ENCODE data around the gene ABCC1.
"Not testable (repeated sequence)": the region's sequence is repeated elsewhere in the genome, so short reads cannot be mapped to it uniquely, and the experiment has no call there.

The ABCC1 gene

DNA sequence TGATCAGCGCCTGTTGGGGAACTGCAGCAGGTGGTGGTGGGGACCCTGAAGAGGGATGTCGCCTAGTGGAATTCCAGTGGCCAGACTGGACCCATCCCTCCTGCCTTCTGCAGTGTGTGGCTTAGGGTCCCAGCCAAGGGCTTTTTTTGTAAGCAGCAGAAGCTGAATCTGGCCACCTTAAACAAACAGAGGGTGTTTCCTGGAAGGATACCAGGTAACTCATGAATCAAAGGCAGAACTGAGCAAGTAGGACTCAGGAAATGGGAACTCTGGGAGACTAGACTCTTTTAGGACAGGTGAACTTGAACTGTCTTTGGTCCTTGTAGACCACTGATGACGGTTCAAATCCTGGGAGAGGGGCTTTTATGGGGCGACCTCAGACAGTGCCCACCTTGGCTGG is 149.9 kb downstream of the ABCC1 start:
- no peak for DNase-seq (ENCODE audit: low read depth, low spot score)
- TF ChIP-seq, protein P1, sequence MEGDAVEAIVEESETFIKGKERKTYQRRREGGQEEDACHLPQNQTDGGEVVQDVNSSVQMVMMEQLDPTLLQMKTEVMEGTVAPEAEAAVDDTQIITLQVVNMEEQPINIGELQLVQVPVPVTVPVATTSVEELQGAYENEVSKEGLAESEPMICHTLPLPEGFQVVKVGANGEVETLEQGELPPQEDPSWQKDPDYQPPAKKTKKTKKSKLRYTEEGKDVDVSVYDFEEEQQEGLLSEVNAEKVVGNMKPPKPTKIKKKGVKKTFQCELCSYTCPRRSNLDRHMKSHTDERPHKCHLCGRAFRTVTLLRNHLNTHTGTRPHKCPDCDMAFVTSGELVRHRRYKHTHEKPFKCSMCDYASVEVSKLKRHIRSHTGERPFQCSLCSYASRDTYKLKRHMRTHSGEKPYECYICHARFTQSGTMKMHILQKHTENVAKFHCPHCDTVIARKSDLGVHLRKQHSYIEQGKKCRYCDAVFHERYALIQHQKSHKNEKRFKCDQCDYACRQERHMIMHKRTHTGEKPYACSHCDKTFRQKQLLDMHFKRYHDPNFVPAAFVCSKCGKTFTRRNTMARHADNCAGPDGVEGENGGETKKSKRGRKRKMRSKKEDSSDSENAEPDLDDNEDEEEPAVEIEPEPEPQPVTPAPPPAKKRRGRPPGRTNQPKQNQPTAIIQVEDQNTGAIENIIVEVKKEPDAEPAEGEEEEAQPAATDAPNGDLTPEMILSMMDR (IDR thresholded peaks at IDR 0.05; ENCODE audit: insufficient read depth, low read length, missing control alignments): no peak
- CTCF ChIA-PET: no interaction called here
- H3K4me3 ChIP-seq (ENCODE audit: low read depth, low read length): no peak overlapping the region
- POLR2A ChIA-PET: no interaction called here

- ChIA-PET POLR2A (no interaction called here), CTCF (interaction anchor here (1.0 to 1.8 kb wide), 2 partner anchors 134 to 226 kb away, joined by 3 to 6 read pairs; no protein-coding TSS in a partner anchor)
- DNase-seq (ENCODE audit: low read depth, low spot score): no peak
- TF ChIP-seq, protein P1 (IDR thresholded peaks at IDR 0.05; ENCODE audit: insufficient read depth, low read length, missing control alignments): no peak
- H3K4me3 ChIP-seq (ENCODE audit: low read depth, low read length): no peak overlapping the region
Observed at GRCh38 chr16:16100631-16101030, 151.2 kb downstream of the ABCC1 start.

- CTCF ChIA-PET: interaction anchor here (1.8 kb wide), 1 partner anchor 227 kb away, joined by 6 read pairs; no protein-coding TSS in a partner anchor
- TF ChIP-seq, protein P1 (IDR thresholded peaks at IDR 0.05; ENCODE audit: insufficient read depth, low read length, missing control alignments): no peak
- POLR2A ChIA-PET: no interaction called here
- no peak for DNase-seq (ENCODE audit: low read depth, low spot score)
- no peak overlapping the region for H3K4me3 ChIP-seq (ENCODE audit: low read depth, low read length)
Observed at GRCh38 chr16:16101585-16101984, 152.2 kb downstream of the ABCC1 start.

GRCh38 chr16:16102738-16103137 is 153.3 kb downstream of the ABCC1 start:
- TF ChIP-seq, protein P1 (IDR thresholded peaks at IDR 0.05; ENCODE audit: insufficient read depth, low read length, missing control alignments): no peak
- ChIA-PET POLR2A (no interaction called here), CTCF (interaction anchor here (1.8 kb wide), 1 partner anchor 228 kb away, joined by 6 read pairs; no protein-coding TSS in a partner anchor)
- no peak for DNase-seq (ENCODE audit: low read depth, low spot score)
- H3K4me3 ChIP-seq (ENCODE audit: low read depth, low read length): no peak overlapping the region

- DNase-seq (ENCODE audit: low read depth, low spot score); H3K4me3 ChIP-seq (ENCODE audit: low read depth, low read length); POLR2A ChIA-PET: not testable (repeated sequence)
- CTCF ChIA-PET: interaction anchor here (0.7 to 1.1 kb wide), 2 partner anchors 16 to 23 kb away, joined by 3 read pairs; no protein-coding TSS in a partner anchor
Observed at GRCh38 chr16:16104132-16104803, 154.9 kb downstream of the ABCC1 start.

DNA sequence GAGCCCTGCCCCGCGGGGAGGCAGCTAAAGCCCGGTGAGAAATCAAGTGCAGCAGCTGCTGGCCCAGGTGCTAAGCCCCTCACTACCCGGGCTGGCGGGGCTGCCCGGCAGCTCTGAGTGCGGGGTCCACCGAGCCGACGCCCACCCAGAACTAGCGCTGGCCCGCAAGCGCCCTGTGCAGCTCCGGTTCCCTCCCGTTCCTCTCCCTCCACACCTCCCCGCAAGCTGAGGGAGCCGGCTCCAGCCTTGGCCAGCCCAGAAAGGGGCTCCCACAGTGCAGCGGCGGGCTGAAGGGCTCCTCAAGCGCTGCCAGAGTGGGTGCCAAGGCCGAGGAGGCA is 155.4 kb downstream of the ABCC1 start:
- H3K4me3 ChIP-seq (ENCODE audit: low read depth, low read length); POLR2A ChIA-PET; DNase-seq (ENCODE audit: low read depth, low spot score): not testable (repeated sequence)
- CTCF ChIA-PET: interaction anchor here (1.5 kb wide), 1 partner anchor 8 kb away, joined by 5 read pairs; no protein-coding TSS in a partner anchor

DNA sequence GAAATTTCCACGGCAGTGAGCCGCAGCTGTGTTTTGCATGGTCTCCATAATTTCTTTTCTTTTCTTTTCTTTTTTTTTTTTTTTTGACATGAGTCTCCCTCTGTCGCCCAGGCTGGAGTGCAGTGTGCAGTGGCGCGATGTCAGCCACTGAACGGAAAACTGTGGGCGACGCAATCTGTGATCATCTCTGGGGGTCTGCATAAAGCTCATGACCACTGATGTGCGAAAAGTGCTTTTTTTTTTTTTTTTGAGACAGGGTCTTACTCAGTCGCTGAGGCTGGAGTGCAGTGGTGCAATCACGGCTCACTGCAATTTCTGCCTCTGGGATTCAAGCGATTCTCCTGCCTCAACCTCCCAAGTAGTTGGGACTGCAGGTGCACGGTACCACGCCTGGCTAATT is 156.2 kb downstream of the ABCC1 start:
- TF ChIP-seq, protein P1 (IDR thresholded peaks at IDR 0.05; ENCODE audit: insufficient read depth, low read length, missing control alignments): no peak
- ChIA-PET CTCF (interaction anchor here (1.5 kb wide), 1 partner anchor 9 kb away, joined by 5 read pairs; no protein-coding TSS in a partner anchor), POLR2A (interaction anchor here (0.6 kb wide), 1 partner anchor 107 kb away, joined by 3 read pairs; no protein-coding TSS in a partner anchor)
- no peak for DNase-seq (ENCODE audit: low read depth, low spot score)
- H3K4me3 ChIP-seq (ENCODE audit: low read depth, low read length): no peak overlapping the region
